ENCODE results near the gene MOCS3.

DNA sequence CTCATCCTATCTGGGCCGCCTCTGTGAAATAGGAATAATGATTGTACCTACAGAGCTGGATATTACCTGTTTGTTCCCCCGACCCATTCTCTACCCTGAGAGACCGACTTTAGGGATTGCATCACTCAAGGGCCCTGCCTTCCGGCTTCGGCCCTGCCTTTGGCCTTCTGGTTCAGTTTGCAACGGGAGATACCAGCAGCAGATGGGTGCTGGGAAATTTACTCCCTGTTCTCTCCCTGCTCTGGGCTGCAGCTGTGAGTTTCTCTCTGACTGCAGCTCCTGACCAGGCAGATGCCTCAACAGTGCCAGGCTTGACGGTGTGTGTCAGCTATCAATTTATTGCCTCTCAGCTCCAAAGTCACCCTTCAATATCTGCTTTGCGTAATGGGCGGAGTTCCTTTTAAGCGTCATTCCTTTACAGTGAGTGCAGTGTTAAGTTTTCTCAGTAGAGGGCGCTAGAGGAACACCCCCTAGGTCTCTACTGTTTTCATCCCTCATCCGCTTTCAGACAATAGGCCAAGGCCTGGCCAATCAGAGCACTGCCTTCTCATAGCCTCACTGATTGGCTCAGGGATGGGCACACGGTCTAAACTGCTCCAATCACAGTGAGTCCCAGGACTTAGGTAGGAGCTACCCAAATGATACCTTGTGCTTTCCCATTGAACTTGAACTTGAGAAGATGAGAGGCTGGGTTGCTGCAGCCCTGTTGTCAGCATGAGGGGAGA, 34.3 kb downstream of the MOCS3 start:
- TF ChIP-seq, protein P1, sequence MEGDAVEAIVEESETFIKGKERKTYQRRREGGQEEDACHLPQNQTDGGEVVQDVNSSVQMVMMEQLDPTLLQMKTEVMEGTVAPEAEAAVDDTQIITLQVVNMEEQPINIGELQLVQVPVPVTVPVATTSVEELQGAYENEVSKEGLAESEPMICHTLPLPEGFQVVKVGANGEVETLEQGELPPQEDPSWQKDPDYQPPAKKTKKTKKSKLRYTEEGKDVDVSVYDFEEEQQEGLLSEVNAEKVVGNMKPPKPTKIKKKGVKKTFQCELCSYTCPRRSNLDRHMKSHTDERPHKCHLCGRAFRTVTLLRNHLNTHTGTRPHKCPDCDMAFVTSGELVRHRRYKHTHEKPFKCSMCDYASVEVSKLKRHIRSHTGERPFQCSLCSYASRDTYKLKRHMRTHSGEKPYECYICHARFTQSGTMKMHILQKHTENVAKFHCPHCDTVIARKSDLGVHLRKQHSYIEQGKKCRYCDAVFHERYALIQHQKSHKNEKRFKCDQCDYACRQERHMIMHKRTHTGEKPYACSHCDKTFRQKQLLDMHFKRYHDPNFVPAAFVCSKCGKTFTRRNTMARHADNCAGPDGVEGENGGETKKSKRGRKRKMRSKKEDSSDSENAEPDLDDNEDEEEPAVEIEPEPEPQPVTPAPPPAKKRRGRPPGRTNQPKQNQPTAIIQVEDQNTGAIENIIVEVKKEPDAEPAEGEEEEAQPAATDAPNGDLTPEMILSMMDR (IDR thresholded peaks at IDR 0.05) = peak in 1 of 3 donors; percentile 52
- TF ChIP-seq POLR2A (IDR thresholded peaks at IDR 0.05) = no peak
